Natural killer cell treated with Interleukin-12 subunit alpha and Interleukin-12 subunit beta and Interleukin-15 and Interleukin-18, amount 100 ng/mL, for 72 hours (primary cell): ENCODE measurements around the gene ACAN. TPM values are rescaled to one million over a fixed set of nuclear protein-coding genes. Genes with fewer than 3 reads are reported as not detected.

Source experiments
- total RNA-seq, 2 donors: library from RNA; stranded (reverse); gene quantifications; one replicate each; pipeline ENCODE4 v1.2.3, GENCODE V29; 2022

ACAN gene
- total RNA-seq, 2 donors from 2014 or later: 0.05 TPM; not detected in 1

Other genes with a start within 250 kb of the ACAN start
- gene AEN, start 182.1 kb upstream of the ACAN start, total RNA-seq: 10 to 100 TPM; 47.1 to 81.4 TPM
- gene ISG20, start 164.4 kb upstream of the ACAN start, total RNA-seq: 10 to 100 TPM; 21.8 to 30.2 TPM
- 100 to 1,000 TPM; 138 to 203 TPM for gene HAPLN3, start 92.1 kb downstream of the ACAN start, total RNA-seq
- gene MFGE8, start 109.9 kb downstream of the ACAN start, total RNA-seq: 10 to 100 TPM; 10.9 to 46.2 TPM